ENCODE measurements around the gene WSCD1.

DNA sequence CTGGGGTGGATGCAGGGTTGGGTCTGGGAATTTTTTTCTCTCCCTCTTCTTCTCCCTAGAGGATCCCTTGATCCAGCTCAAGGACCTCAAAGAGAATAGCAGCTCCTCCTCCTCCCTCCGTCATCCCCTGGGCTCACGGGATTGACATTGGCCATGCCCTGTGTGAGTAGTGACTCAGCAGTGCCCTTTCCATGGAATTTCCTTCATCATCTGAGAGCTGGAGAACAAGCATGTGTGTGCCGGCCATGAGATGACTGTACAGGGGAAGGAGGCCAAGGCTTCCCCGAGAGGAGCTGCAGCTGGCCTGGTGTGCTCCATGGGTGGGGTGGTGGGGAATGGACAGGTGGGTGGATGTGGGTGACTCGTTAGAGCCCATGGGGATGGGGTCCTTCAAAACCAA is 8.9 kb upstream of the WSCD1 start:
- no peak; the same call in 1 of the 2 replicates for TF ChIP-seq SIN3A (IDR thresholded peaks at IDR 0.05; ENCODE audit: borderline replicate concordance, insufficient read depth, low read length)
- TF ChIP-seq, protein P1, sequence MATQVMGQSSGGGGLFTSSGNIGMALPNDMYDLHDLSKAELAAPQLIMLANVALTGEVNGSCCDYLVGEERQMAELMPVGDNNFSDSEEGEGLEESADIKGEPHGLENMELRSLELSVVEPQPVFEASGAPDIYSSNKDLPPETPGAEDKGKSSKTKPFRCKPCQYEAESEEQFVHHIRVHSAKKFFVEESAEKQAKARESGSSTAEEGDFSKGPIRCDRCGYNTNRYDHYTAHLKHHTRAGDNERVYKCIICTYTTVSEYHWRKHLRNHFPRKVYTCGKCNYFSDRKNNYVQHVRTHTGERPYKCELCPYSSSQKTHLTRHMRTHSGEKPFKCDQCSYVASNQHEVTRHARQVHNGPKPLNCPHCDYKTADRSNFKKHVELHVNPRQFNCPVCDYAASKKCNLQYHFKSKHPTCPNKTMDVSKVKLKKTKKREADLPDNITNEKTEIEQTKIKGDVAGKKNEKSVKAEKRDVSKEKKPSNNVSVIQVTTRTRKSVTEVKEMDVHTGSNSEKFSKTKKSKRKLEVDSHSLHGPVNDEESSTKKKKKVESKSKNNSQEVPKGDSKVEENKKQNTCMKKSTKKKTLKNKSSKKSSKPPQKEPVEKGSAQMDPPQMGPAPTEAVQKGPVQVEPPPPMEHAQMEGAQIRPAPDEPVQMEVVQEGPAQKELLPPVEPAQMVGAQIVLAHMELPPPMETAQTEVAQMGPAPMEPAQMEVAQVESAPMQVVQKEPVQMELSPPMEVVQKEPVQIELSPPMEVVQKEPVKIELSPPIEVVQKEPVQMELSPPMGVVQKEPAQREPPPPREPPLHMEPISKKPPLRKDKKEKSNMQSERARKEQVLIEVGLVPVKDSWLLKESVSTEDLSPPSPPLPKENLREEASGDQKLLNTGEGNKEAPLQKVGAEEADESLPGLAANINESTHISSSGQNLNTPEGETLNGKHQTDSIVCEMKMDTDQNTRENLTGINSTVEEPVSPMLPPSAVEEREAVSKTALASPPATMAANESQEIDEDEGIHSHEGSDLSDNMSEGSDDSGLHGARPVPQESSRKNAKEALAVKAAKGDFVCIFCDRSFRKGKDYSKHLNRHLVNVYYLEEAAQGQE (IDR thresholded peaks at IDR 0.05; ENCODE audit: insufficient read depth in 1 of 2, low read depth in 2 of 2, low read length in 2 of 2): no peak
